H9 (cell line): ENCODE data around the gene LPAR3. TPM values are rescaled to one million over a fixed set of nuclear protein-coding genes. Genes with fewer than 3 reads are reported as not detected.

Experiments used
- DNase-seq: peaks from one replicate; pipeline ENCODE4 v3.0.0-alpha.2; 2017
- H2AFZ ChIP-seq: one replicate; pipeline ENCODE4 v1.6.1; 2013; ENCODE audit warnings: mild to moderate bottlenecking, low read length, control low read depth, moderate library complexity
- H2AK5ac ChIP-seq: 2 replicates; pipeline ENCODE4 v1.6.1; 2013; ENCODE audit warnings: low read length, control low read depth, mixed read lengths; ENCODE audit not compliant: insufficient read length
- H2BK120ac ChIP-seq: one replicate; pipeline ENCODE4 v1.6.1; 2013; ENCODE audit warnings: low read depth, mild to moderate bottlenecking, low read length, control low read depth, inconsistent platforms; ENCODE audit not compliant: poor library complexity, severe bottlenecking
- H2BK12ac ChIP-seq: 2 replicates; pipeline ENCODE4 v1.6.1; 2013; ENCODE audit warnings: low read length, control low read depth, mixed read lengths, low read depth; ENCODE audit not compliant: insufficient read length
- H2BK15ac ChIP-seq: 2 replicates; pipeline ENCODE4 v1.6.1; 2013; ENCODE audit warnings: low read depth, low read length, control low read depth
- H2BK20ac ChIP-seq: one replicate; pipeline ENCODE4 v1.6.1; 2013; ENCODE audit warnings: low read depth, mild to moderate bottlenecking, low read length, control low read depth, inconsistent platforms; ENCODE audit not compliant: poor library complexity, severe bottlenecking
- H2BK5ac ChIP-seq: 2 replicates; pipeline ENCODE4 v1.6.1; 2013; ENCODE audit warnings: low read length, control low read depth, mixed read lengths; ENCODE audit not compliant: insufficient read length
- H3K14ac ChIP-seq: 2 replicates; pipeline ENCODE4 v1.6.1; 2013; ENCODE audit warnings: low read length, control low read depth; ENCODE audit not compliant: insufficient read depth
- H3K18ac ChIP-seq: 2 replicates; pipeline ENCODE4 v1.6.1; 2013; ENCODE audit warnings: low read depth, mild to moderate bottlenecking, mixed read lengths, low read length, control low read depth; ENCODE audit not compliant: insufficient read length
- H3K23ac ChIP-seq: 2 replicates; pipeline ENCODE4 v1.6.1; 2013; ENCODE audit warnings: low read length, control low read depth, mixed read lengths, low read depth; ENCODE audit not compliant: insufficient read length
- H3K23me2 ChIP-seq: 2 replicates; pipeline ENCODE4 v1.6.1; 2013; ENCODE audit warnings: low read depth, mild to moderate bottlenecking, mixed read lengths, low read length, control low read depth; ENCODE audit not compliant: insufficient read length, poor library complexity, severe bottlenecking
- H3K27ac ChIP-seq: 2 replicates; pipeline ENCODE4 v1.5.1; 2013; ENCODE audit warnings: low read length, control low read depth, mixed read lengths, low read depth; ENCODE audit not compliant: insufficient read length
- H3K27me3 ChIP-seq: 2 replicates; pipeline ENCODE4 v1.6.1; 2013; ENCODE audit warnings: low read length, control low read depth, inconsistent platforms; ENCODE audit not compliant: insufficient read depth
- H3K4ac ChIP-seq: 2 replicates; pipeline ENCODE4 v1.6.1; 2013; ENCODE audit warnings: low read depth, mild to moderate bottlenecking, control low read depth, inconsistent platforms, low read length, moderate library complexity
- H3K4me1 ChIP-seq: 2 replicates; pipeline ENCODE4 v1.6.1; 2013; ENCODE audit warnings: low read length, control low read depth, inconsistent platforms; ENCODE audit not compliant: insufficient read depth
- H3K4me2 ChIP-seq: 2 replicates; pipeline ENCODE4 v1.6.1; 2013; ENCODE audit warnings: low read length, control low read depth, mixed read lengths; ENCODE audit not compliant: insufficient read length, insufficient read depth
- H3K56ac ChIP-seq: 2 replicates; pipeline ENCODE4 v1.6.1; 2013; ENCODE audit warnings: low read depth, mild to moderate bottlenecking, mixed read lengths, low read length, control low read depth; ENCODE audit not compliant: insufficient read length
- H3K79me1 ChIP-seq: 2 replicates; pipeline ENCODE4 v1.6.1; 2013; ENCODE audit warnings: low read depth, mild to moderate bottlenecking, moderate library complexity, low read length, control low read depth, inconsistent platforms; ENCODE audit not compliant: insufficient read depth, poor library complexity, severe bottlenecking
- H3K79me2 ChIP-seq: 2 replicates; pipeline ENCODE4 v1.6.1; 2013; ENCODE audit warnings: low read length, control low read depth, inconsistent platforms; ENCODE audit not compliant: insufficient read depth
- H3K9ac ChIP-seq: 2 replicates; pipeline ENCODE4 v1.6.1; 2013; ENCODE audit warnings: low read length, control low read depth, mixed read lengths; ENCODE audit not compliant: insufficient read length; ENCODE audit errors: extremely low read depth
- H3K9me3 ChIP-seq: one replicate; pipeline ENCODE4 v1.6.1; 2013; ENCODE audit warnings: low read depth, low read length, inconsistent platforms; ENCODE audit not compliant: control insufficient read depth
- H3T11ph ChIP-seq: one replicate; pipeline ENCODE4 v1.6.1; 2013; ENCODE audit warnings: mild to moderate bottlenecking, low read length, control low read depth, inconsistent platforms
- H4K20me1 ChIP-seq: one replicate; pipeline ENCODE4 v1.6.1; 2013; ENCODE audit not compliant: control insufficient read depth, insufficient read length, insufficient read depth
- H4K5ac ChIP-seq: 2 replicates; pipeline ENCODE4 v1.6.1; 2013; ENCODE audit warnings: low read depth, mild to moderate bottlenecking, mixed read lengths, low read length, control low read depth; ENCODE audit not compliant: insufficient read length
- H4K8ac ChIP-seq: replicated peaks from 2 replicates; pipeline ENCODE4 v1.6.1; 2013; ENCODE audit warnings: low read length, control low read depth, mixed read lengths, low read depth; ENCODE audit not compliant: insufficient read length
- H4K91ac ChIP-seq: 2 replicates; pipeline ENCODE4 v1.6.1; 2013; ENCODE audit warnings: low read depth, mild to moderate bottlenecking, moderate library complexity, mixed read lengths, low read length, control low read depth; ENCODE audit not compliant: insufficient read length
- H3K27ac Mint-ChIP-seq, 3 experiments: 2 replicates in 2 of 3; 3 replicates in 1 of 3; pipeline ENCODE4 v1.8.0; 2020 to 2021; ENCODE audit warnings: mixed read lengths in 3 of 3, mild to moderate bottlenecking in 1 of 3, moderate library complexity in 1 of 3
- H3K27me3 Mint-ChIP-seq: 2 replicates; pipeline ENCODE4 v1.8.0; 2021; ENCODE audit warnings: low read depth, mild to moderate bottlenecking, moderate library complexity, mixed read lengths
- H3K36me3 Mint-ChIP-seq, 3 experiments: 2 replicates in 2 of 3; 3 replicates in 1 of 3; pipeline ENCODE4 v1.8.0; 2020 to 2021; ENCODE audit warnings: low read depth in 3 of 3, mixed read lengths in 3 of 3; ENCODE audit not compliant: insufficient read depth in 1 of 3
- H3K4me1 Mint-ChIP-seq, 2 experiments: 2 replicates each; pipeline ENCODE4 v1.8.0; 2020; ENCODE audit warnings: mixed read lengths in 2 of 2
- H3K4me3 Mint-ChIP-seq, 2 experiments: 2 replicates in 1 of 2; 3 replicates in 1 of 2; pipeline ENCODE4 v1.8.0; 2020 to 2021; ENCODE audit warnings: mild to moderate bottlenecking in 2 of 2, mixed read lengths in 2 of 2, moderate library complexity in 1 of 2
- H3K9me3 Mint-ChIP-seq, 2 experiments: 2 replicates in 1 of 2; 3 replicates in 1 of 2; pipeline ENCODE4 v1.8.0; 2020; ENCODE audit warnings: mild to moderate bottlenecking in 2 of 2, mixed read lengths in 2 of 2, moderate library complexity in 1 of 2
- CTCF ChIP-seq: fragments of 200-600 bp; sonication (generic); conservative IDR thresholded peaks from 3 replicates; pipeline ENCODE4 v1.8.0; 2021; ENCODE audit warnings: antibody characterized with exemption, mild to moderate bottlenecking
- WGBS: extraction: QIAGEN DNeasy Blood & Tissue Kit; methylation state at CpG from one replicate; pipeline ENCODE4 v1.1.7; 2013; ENCODE audit warnings: missing lambda C conversion rate, low lambda C conversion rate, mixed read lengths; ENCODE audit not compliant: insufficient read length; ENCODE audit errors: extremely low coverage; 5-methylcytosine and 5-hydroxymethylcytosine counted together
- total RNA-seq: library from RNA; stranded (reverse); gene quantifications from 2 replicates; pipeline ENCODE4 v1.2.1, GENCODE V29; 2021

The LPAR3 gene
- total RNA-seq, 1 experiment from 2014 or later, result 3.0 TPM

- Mint-ChIP-seq H3K36me3 (peaks cover 0 to 11% (median 0%) of the 10 kb centered on the region in 3 experiments; a peak in 2 of 7 replicates), H3K27ac (no peak overlapping the region), H3K4me3 (no peak overlapping the region), H3K9me3 (no peaks in the 10 kb centered on the region), H3K27me3 (peaks cover 4% of the 10 kb centered on the region; the same call in 1 of the 2 replicates), H3K4me1 (no peaks in the 10 kb centered on the region)
- DNase-seq, result no peak
- Histone ChIP-seq H3K23me2 (no peaks in the 10 kb centered on the region), H3K9ac (no peak overlapping the region), H2BK20ac (no peak overlapping the region), H2AFZ (no peak overlapping the region), H2AK5ac (no peak overlapping the region), H2BK12ac (no peak overlapping the region), H3K27ac (no peak overlapping the region), H3K9me3 (no peaks in the 10 kb centered on the region), H3K79me2 (no peaks in the 10 kb centered on the region), H4K8ac (no peak overlapping the region), H3K4ac (no peak overlapping the region), H2BK120ac (no peak overlapping the region), H3K56ac (no peak overlapping the region), H3K4me1 (no peaks in the 10 kb centered on the region), H4K20me1 (no peaks in the 10 kb centered on the region), H4K91ac (no peak overlapping the region), H3K23ac (no peak overlapping the region), H3K79me1 (no peaks in the 10 kb centered on the region), H3K14ac (no peak overlapping the region), H4K5ac (no peak overlapping the region), H2BK15ac (no peak overlapping the region), H2BK5ac (no peak overlapping the region), H3K4me2 (no peak overlapping the region), H3T11ph (no peak overlapping the region), H3K27me3 (no peaks in the 10 kb centered on the region), H3K18ac (no peak overlapping the region)
- no peak for TF ChIP-seq CTCF
- no CpG with 5 or more reads among the region's 1 CpG for WGBS
These were observed 23.3 kb downstream of the LPAR3 start for GRCh38 chr1:84869720-84870119.
